ENCODE data around the gene HSD3B2.

HSD3B2 gene

GRCh38 chr1:119463569-119463968 is 48.6 kb downstream of the HSD3B2 start:
- no peak for DNase-seq (ENCODE audit: low spot score)

- DNase-seq (ENCODE audit: low spot score), result no peak
Observed at GRCh38 chr1:119466445-119466844, 51.5 kb downstream of the HSD3B2 start.

GRCh38 chr1:119467219-119467618 is 52.3 kb downstream of the HSD3B2 start:
- DNase-seq (ENCODE audit: low spot score), result no peak

- no peak for DNase-seq (ENCODE audit: low spot score)
Observed at GRCh38 chr1:119467857-119468668, 53.1 kb downstream of the HSD3B2 start.

GRCh38 chr1:119469741-119470140 is 54.8 kb downstream of the HSD3B2 start:
- no peak for DNase-seq (ENCODE audit: low spot score)

GRCh38 chr1:119470377-119470776 is 55.4 kb downstream of the HSD3B2 start:
- no peak for DNase-seq (ENCODE audit: low spot score)

GRCh38 chr1:119470958-119471357 is 56.0 kb downstream of the HSD3B2 start:
- DNase-seq (ENCODE audit: low spot score), result no peak

GRCh38 chr1:119471566-119471965 is 56.6 kb downstream of the HSD3B2 start:
- no peak for DNase-seq (ENCODE audit: low spot score)

- no peak for DNase-seq (ENCODE audit: low spot score)
Observed at GRCh38 chr1:119472080-119472818, 57.3 kb downstream of the HSD3B2 start.

All from germinal center (tissue), 1 donor.